GM12873 (cell line): ENCODE results near the gene MICALL2.

ENCODE experiments used
- TF ChIP-seq, protein P1 (sequence below): IDR thresholded peaks from 2 replicates; pipeline ENCODE4 v1.5.1; 2012; ENCODE audit warnings: low read depth, mild to moderate bottlenecking, moderate library complexity, low read length, control low read depth; ENCODE audit not compliant: insufficient read depth; ENCODE audit errors: missing control alignments

MICALL2 gene

GRCh38 chr7:1397491-1398327 lies 61.6 kb downstream of the MICALL2 start:
- TF ChIP-seq, protein P1, sequence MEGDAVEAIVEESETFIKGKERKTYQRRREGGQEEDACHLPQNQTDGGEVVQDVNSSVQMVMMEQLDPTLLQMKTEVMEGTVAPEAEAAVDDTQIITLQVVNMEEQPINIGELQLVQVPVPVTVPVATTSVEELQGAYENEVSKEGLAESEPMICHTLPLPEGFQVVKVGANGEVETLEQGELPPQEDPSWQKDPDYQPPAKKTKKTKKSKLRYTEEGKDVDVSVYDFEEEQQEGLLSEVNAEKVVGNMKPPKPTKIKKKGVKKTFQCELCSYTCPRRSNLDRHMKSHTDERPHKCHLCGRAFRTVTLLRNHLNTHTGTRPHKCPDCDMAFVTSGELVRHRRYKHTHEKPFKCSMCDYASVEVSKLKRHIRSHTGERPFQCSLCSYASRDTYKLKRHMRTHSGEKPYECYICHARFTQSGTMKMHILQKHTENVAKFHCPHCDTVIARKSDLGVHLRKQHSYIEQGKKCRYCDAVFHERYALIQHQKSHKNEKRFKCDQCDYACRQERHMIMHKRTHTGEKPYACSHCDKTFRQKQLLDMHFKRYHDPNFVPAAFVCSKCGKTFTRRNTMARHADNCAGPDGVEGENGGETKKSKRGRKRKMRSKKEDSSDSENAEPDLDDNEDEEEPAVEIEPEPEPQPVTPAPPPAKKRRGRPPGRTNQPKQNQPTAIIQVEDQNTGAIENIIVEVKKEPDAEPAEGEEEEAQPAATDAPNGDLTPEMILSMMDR = no peak

- TF ChIP-seq, protein P1 = no peak
Measured at GRCh38 chr7:1396195-1396594, 63.1 kb downstream of the MICALL2 start.

GRCh38 chr7:1395211-1396070 lies 63.8 kb downstream of the MICALL2 start:
- TF ChIP-seq, protein P1 = no peak

- TF ChIP-seq, protein P1 = no peak
Measured at GRCh38 chr7:1394371-1394770, 64.9 kb downstream of the MICALL2 start.

DNA sequence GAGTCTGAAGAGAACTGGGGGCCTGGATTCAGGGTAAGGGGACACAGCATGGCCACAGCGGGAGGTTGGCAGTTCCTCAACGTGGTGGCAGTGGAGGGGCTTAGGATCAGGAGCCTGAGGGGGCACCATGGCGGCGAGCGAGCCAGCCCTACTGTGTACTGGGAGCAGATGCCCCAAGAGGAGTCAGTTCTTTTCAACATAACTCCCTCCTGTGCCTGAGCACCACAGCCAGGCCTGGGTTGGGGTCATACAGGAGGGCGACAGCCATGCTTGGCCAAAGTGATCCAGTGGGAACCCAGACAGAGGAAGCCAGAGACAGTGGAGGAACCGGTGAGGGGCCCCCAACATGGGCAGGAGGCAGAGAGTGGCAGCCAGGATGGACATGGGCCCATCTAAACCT lies 65.8 kb downstream of the MICALL2 start:
- TF ChIP-seq, protein P1 = no peak

GRCh38 chr7:1392556-1392955 lies 66.7 kb downstream of the MICALL2 start:
- TF ChIP-seq, protein P1 = no peak

- TF ChIP-seq, protein P1 = no peak
Measured at GRCh38 chr7:1391449-1391848, 67.8 kb downstream of the MICALL2 start.
